GM23338 (cell line): Measurements from ENCODE around the gene BDKRB1. TPM values are rescaled to one million over a fixed set of nuclear protein-coding genes. Genes with fewer than 3 reads are reported as not detected.

Experiments used
- ATAC-seq: fragments of 200-7000 bp; cut with Tn5 transposase; 3 replicates; pipeline ENCODE4 v1.9.1; 2020
- DNase-seq: peaks from one replicate; pipeline ENCODE4 v3.0.0-alpha.2; 2015; ENCODE audit warnings: low spot score
- H2AFZ ChIP-seq: fragments of 200-600 bp; sonication (generic); 2 replicates; pipeline ENCODE4 v1.8.0; 2016; ENCODE audit warnings: antibody characterized with exemption, mild to moderate bottlenecking, moderate library complexity
- H3F3A ChIP-seq: fragments of 200-600 bp; sonication (generic); replicated peaks from 2 replicates; pipeline ENCODE4 v1.8.0; 2017; ENCODE audit warnings: antibody characterized with exemption, mixed run types, low read depth
- H3K27ac ChIP-seq: fragments of 200-600 bp; sonication (generic); 2 replicates; pipeline ENCODE4 v1.6.1; 2016; ENCODE audit warnings: low read depth
- H3K27me3 ChIP-seq: fragments of 200-600 bp; sonication (generic); 2 replicates; pipeline ENCODE4 v1.8.0; 2016; ENCODE audit warnings: mild to moderate bottlenecking, mixed run types, moderate library complexity; ENCODE audit not compliant: insufficient read depth
- H3K36me3 ChIP-seq: fragments of 200-600 bp; sonication (generic); 2 replicates; pipeline ENCODE4 v1.8.0; 2016; ENCODE audit warnings: mild to moderate bottlenecking; ENCODE audit not compliant: insufficient read depth
- H3K4me1 ChIP-seq: fragments of 200-600 bp; sonication (generic); 2 replicates; pipeline ENCODE4 v1.8.0; 2016; ENCODE audit warnings: mild to moderate bottlenecking, moderate library complexity; ENCODE audit not compliant: insufficient read depth
- H3K4me2 ChIP-seq: fragments of 200-600 bp; sonication (generic); 2 replicates; pipeline ENCODE4 v1.7.1; 2017; ENCODE audit warnings: mixed run types
- H3K4me3 ChIP-seq: fragments of 200-600 bp; sonication (generic); 2 replicates; pipeline ENCODE4 v1.6.1; 2016; ENCODE audit warnings: mixed run types
- H3K79me2 ChIP-seq: fragments of 200-600 bp; sonication (generic); replicated peaks from 2 replicates; pipeline ENCODE4 v1.8.0; 2017; ENCODE audit warnings: mild to moderate bottlenecking; ENCODE audit not compliant: insufficient read depth
- H3K9me2 ChIP-seq: fragments of 200-600 bp; sonication (generic); 2 replicates; pipeline ENCODE4 v1.8.0; 2017; ENCODE audit not compliant: insufficient read depth
- H4K20me1 ChIP-seq: fragments of 200-600 bp; sonication (generic); replicated peaks from 2 replicates; pipeline ENCODE4 v1.8.0; 2017; ENCODE audit warnings: mild to moderate bottlenecking; ENCODE audit not compliant: insufficient read depth
- H3K27ac Mint-ChIP-seq: 2 replicates; pipeline ENCODE4 v1.8.0; 2020; ENCODE audit warnings: inconsistent platforms, mild to moderate bottlenecking, moderate library complexity, mixed read lengths
- H3K27me3 Mint-ChIP-seq: 3 replicates; pipeline ENCODE4 v1.8.0; 2022; ENCODE audit warnings: low read depth, mild to moderate bottlenecking, moderate library complexity, mixed read lengths, inconsistent platforms; ENCODE audit not compliant: insufficient read depth, poor library complexity
- H3K36me3 Mint-ChIP-seq: 3 replicates; pipeline ENCODE4 v1.8.0; 2021; ENCODE audit warnings: low read depth, mild to moderate bottlenecking, inconsistent platforms, moderate library complexity, mixed read lengths
- H3K4me1 Mint-ChIP-seq: 3 replicates; pipeline ENCODE4 v1.8.0; 2020; ENCODE audit warnings: mild to moderate bottlenecking, inconsistent platforms, mixed read lengths
- H3K4me3 Mint-ChIP-seq: 3 replicates; pipeline ENCODE4 v1.8.0; 2021; ENCODE audit warnings: moderate library complexity, mild to moderate bottlenecking, inconsistent platforms, mixed read lengths
- H3K9me3 Mint-ChIP-seq: 3 replicates; pipeline ENCODE4 v1.8.0; 2020; ENCODE audit warnings: moderate library complexity, mild to moderate bottlenecking, inconsistent platforms, mixed read lengths
- CREB1 ChIP-seq: fragments of 250-450 bp; sonication (Bioruptor Pico); IDR thresholded peaks from 2 replicates; pipeline ENCODE4 v1.5.0; 2020; ENCODE audit warnings: low read depth, mild to moderate bottlenecking, moderate library complexity
- ETS1 ChIP-seq: IDR thresholded peaks from 2 replicates; pipeline ENCODE4 v1.6.1; 2016; ENCODE audit warnings: antibody characterized with exemption
- EZH2 ChIP-seq: fragments of 200-600 bp; sonication (generic); IDR thresholded peaks from one replicate; pipeline ENCODE4 v1.8.0; 2017; ENCODE audit warnings: antibody characterized with exemption, mild to moderate bottlenecking, low read depth; ENCODE audit not compliant: unreplicated experiment
- EZH2phosphoT487 ChIP-seq: fragments of 200-600 bp; sonication (generic); IDR thresholded peaks from one replicate; pipeline ENCODE4 v1.8.1; 2018; ENCODE audit warnings: antibody characterized with exemption; ENCODE audit not compliant: unreplicated experiment
- JUNB ChIP-seq: IDR thresholded peaks from one replicate; pipeline ENCODE4 v1.6.1; 2016; ENCODE audit warnings: antibody characterized with exemption; ENCODE audit not compliant: unreplicated experiment
- NANOG ChIP-seq: IDR thresholded peaks from 2 replicates; pipeline ENCODE4 v1.6.1; 2016; ENCODE audit warnings: antibody characterized with exemption, borderline replicate concordance
- POLR2AphosphoS5 ChIP-seq: IDR thresholded peaks from 2 replicates; pipeline ENCODE4 v1.6.1; 2016; ENCODE audit warnings: antibody characterized with exemption, low read depth
- REST ChIP-seq: IDR thresholded peaks from one replicate; pipeline ENCODE4 v1.6.1; 2018; ENCODE audit warnings: antibody characterized with exemption; ENCODE audit not compliant: unreplicated experiment
- STAT1 ChIP-seq: IDR thresholded peaks from one replicate; pipeline ENCODE4 v1.6.1; 2016; ENCODE audit warnings: antibody characterized with exemption; ENCODE audit not compliant: unreplicated experiment
- ZNF114 ChIP-seq: fragments of 250-450 bp; sonication (Bioruptor Pico); IDR thresholded peaks from 2 replicates; pipeline ENCODE4 v1.5.0; 2020; ENCODE audit warnings: mild to moderate bottlenecking, moderate library complexity
- ZNF331 ChIP-seq: fragments of 250-450 bp; sonication (Bioruptor Pico); IDR thresholded peaks from 2 replicates; pipeline ENCODE4 v1.5.0; 2020; ENCODE audit warnings: low read depth, mild to moderate bottlenecking, moderate library complexity
- ZNF462 ChIP-seq: fragments of 250-450 bp; sonication (Bioruptor Pico); IDR thresholded peaks from 2 replicates; pipeline ENCODE4 v1.5.0; 2020; ENCODE audit warnings: mild to moderate bottlenecking, moderate library complexity
- polyA plus RNA-seq: library from polyadenylated mRNA; unstranded; fragments of >200 nt; fragmentation: Nextera tagmentation; extraction: Ambion mirVana; gene quantifications from 2 replicates; pipeline ENCODE4 v1.2.1, GENCODE V29; 2016
- total RNA-seq: library from RNA; depleted of rRNA; stranded (reverse); fragments of >200 nt; shearing (Covaris generic); gene quantifications from 2 replicates; pipeline ENCODE4 v1.2.3, GENCODE V29; 2014

BDKRB1 gene
- total and polyA plus RNA-seq, 2 experiments from 2014 or later, result not detected

GRCh38 chr14:96254687-96255086 lies 1.3 kb upstream of the BDKRB1 start:
- Histone ChIP-seq H2AFZ (no peak overlapping the region), H3K27ac (no peak overlapping the region), H3K4me1 (no peaks in the 10 kb centered on the region), H3K36me3 (no peaks in the 10 kb centered on the region), H3K4me3 (no peak overlapping the region), H4K20me1 (no peaks in the 10 kb centered on the region), H3K9me2 (0 out of 2 replicates have a peak, but pooled peaks cover 5% of the 10 kb centered on the region), H3F3A (no peaks in the 10 kb centered on the region), H3K4me2 (no peak overlapping the region), H3K79me2 (no peaks in the 10 kb centered on the region), H3K27me3 (no peaks in the 10 kb centered on the region)
- no peak for DNase-seq
- H3K9me3 Mint-ChIP-seq, result no peaks in the 10 kb centered on the region; the same call in 2 of the 3 replicates
- H3K27me3 Mint-ChIP-seq, result peaks cover 8% of the 10 kb centered on the region
- H3K4me3 Mint-ChIP-seq, result no peak overlapping the region
- no peak overlapping the region for H3K27ac Mint-ChIP-seq
- no peak for TF ChIP-seq POLR2AphosphoS5
- ATAC-seq, result no peak
- no peaks in the 10 kb centered on the region; the same call in 2 of the 3 replicates for H3K36me3 Mint-ChIP-seq
- peaks cover 21% of the 10 kb centered on the region for H3K4me1 Mint-ChIP-seq

- no peaks in the 10 kb centered on the region; the same call in 1 of the 3 replicates for H3K9me3 Mint-ChIP-seq
- no peaks in the 10 kb centered on the region for H3F3A ChIP-seq
- peaks cover 8% of the 10 kb centered on the region for H3K27me3 Mint-ChIP-seq
- H3K27me3 ChIP-seq, result no peaks in the 10 kb centered on the region
- DNase-seq, result no peak
- H3K4me1 Mint-ChIP-seq, result peaks cover 9% of the 10 kb centered on the region
- no peaks in the 10 kb centered on the region for H4K20me1 ChIP-seq
- H3K36me3 ChIP-seq, result no peaks in the 10 kb centered on the region
- ATAC-seq, result no peak
- no peaks in the 10 kb centered on the region; the same call in 2 of the 3 replicates for H3K36me3 Mint-ChIP-seq
- no peak overlapping the region for H3K4me3 ChIP-seq
- H3K27ac Mint-ChIP-seq, result no peak overlapping the region
- no peak overlapping the region for H2AFZ ChIP-seq
- no peak overlapping the region for H3K4me3 Mint-ChIP-seq
- no peak overlapping the region for H3K27ac ChIP-seq
- 0 out of 2 replicates have a peak, but pooled peaks cover 5% of the 10 kb centered on the region for H3K9me2 ChIP-seq
- H3K4me1 ChIP-seq, result no peaks in the 10 kb centered on the region
- H3K4me2 ChIP-seq, result no peak overlapping the region
- H3K79me2 ChIP-seq, result no peaks in the 10 kb centered on the region
- TF ChIP-seq ETS1 (no peak), ZNF114 (no peak), CREB1 (no peak), EZH2 (no peak), EZH2phosphoT487 (no peak), JUNB (no peak), ZNF462 (CRISPR knock-in tag) (no peak), NANOG (no peak), STAT1 (no peak), ZNF331 (CRISPR knock-in tag) (no peak), REST (no peak)
These were observed 397 bp downstream of the BDKRB1 start for GRCh38 chr14:96256407-96256806.
